ENCODE data around the gene GFY.
A peak's percentile ranks its signal among the peaks of the same experiment; 100 is the strongest.
"Not testable (repeated sequence)": the region's sequence is repeated elsewhere in the genome, so short reads cannot be mapped to it uniquely, and the experiment has no call there.

The GFY gene

DNA sequence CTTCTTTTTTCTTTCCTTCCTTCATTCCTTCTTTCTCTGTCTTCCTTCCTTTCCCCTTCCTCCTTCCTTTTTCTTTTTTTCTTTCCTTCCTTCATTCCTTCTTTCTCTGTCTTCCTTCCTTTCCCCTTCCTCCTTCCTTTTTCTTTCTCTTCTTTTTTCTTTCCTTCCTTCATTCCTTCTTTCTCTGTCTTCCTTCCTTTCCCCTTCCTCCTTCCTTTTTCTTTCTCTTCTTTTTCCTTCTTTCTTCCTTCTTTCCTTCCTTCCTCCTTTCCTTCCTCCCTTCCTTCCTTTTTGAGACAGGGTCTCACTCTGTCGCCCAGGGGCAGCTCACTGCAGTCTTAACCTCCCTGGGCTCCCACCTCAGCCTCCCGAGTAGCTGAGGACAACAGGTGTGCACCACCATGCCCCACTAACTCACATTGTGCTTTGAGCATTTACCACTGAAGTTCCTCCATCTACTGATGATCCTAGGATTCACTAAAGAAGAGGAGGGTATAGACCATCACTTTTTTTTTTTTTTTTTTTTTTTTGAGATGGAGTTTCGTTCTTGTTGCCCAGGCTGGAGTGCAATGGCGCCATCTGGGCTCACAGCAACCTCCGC, 19.0 kb downstream of the GFY start:
- DNase-seq (ENCODE audit: low spot score), result not testable (repeated sequence)

DNA sequence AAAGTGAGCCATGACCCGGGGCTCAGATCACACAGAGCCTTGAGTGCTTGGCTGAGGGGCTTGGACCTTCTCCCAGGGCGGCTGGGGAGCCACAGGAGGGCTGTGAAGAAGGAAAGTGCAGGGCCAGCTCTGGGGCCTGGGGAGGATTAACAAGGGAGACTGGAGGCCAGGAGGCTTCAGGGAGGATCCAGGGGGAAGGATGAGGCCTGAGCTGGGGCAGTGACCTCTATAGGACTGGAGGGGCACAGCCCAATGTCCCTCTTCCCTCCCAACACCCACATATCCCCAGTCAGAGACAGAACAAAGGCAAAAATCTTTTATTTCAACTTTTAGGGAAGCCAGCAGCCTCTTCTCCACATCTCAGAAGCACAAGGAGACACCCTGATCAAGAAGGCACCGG, 20.8 kb downstream of the GFY start:
- DNase-seq (ENCODE audit: low spot score), result no peak

DNA sequence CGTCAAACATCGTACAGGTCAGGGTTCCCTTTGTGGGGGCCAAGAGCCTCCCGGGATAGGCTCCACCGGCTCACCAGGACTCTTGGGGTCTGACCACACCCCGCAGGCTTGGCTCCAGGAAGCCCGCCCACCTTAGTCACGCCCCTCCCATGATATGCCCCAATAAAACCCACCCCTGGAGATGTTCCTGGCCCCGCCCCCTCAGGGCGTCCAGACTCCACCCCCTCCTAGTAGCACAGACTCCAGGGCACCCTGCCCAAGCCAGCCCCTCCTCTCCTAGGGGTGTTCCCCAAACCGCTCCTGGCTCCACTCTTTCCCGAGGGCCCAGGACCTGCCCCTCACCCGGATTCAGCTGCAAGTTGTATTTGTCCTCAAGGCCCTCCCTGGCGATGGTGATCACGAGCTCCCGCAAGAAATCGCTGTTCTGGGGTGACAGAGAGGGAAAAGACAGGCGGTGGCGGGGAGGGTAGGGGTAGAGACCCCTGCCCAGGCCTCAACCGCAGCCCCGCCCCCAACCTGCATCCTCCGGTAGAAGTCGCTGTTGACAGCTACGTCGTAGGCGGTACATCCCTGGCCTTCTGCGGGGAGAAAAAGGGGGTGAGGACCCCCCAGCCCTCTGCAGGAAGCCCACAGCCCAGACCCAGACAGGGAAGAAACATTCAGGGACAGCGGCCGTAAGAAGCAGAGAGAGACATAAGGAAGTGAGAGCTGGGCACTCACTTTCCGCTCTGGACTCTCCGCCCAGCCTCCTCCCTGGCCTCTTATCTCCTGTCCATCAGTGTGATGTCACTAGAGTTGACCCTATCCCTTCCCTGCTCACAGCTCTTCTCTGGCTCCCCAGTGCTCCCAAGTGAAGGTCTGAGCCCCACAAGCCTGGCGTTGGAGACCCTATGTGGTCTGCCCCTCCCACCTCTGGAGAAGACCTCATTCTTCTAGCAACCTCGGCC, 22.6 kb downstream of the GFY start:
- DNase-seq (ENCODE audit: low spot score), result peak; percentile 52

DNA sequence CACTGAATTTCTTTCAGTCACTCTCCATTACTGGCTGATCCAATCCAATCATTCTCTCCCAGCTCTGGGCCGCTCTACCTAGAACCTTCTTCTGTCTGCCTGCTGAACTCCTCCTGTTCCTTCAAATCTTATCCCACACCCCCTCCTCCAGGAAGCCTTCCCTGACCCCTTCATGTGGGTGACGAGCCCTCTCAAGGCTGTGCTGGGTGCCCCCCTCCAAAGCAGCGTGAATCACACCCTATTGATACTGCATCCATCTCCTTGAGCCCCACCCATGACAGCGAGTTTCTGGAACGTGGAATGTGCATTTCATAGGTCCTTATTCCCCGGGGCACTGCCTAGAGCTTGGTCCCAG, 23.2 kb downstream of the GFY start:
- no peak for DNase-seq (ENCODE audit: low spot score)

DNA sequence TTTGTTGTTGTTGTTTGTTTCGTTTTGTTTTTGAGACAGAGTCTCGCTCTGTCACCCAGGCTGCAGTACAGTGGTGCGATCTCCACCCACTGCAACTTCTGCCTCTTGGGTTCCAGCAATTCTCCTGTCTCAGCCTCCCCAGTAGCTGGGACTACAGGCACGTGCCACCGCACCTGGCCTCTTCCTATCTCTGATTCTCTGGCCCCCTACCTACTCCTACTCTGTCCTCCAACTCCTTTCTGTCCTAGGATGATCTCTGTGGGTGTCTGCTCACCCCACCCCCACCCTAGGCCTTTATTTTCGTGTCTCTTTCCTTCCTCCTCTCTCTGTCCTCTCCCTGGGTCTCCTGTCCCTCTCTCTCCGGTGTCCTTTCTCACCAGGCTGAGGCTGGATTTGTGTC, 25.2 kb downstream of the GFY start:
- no peak for DNase-seq (ENCODE audit: low spot score)

DNA sequence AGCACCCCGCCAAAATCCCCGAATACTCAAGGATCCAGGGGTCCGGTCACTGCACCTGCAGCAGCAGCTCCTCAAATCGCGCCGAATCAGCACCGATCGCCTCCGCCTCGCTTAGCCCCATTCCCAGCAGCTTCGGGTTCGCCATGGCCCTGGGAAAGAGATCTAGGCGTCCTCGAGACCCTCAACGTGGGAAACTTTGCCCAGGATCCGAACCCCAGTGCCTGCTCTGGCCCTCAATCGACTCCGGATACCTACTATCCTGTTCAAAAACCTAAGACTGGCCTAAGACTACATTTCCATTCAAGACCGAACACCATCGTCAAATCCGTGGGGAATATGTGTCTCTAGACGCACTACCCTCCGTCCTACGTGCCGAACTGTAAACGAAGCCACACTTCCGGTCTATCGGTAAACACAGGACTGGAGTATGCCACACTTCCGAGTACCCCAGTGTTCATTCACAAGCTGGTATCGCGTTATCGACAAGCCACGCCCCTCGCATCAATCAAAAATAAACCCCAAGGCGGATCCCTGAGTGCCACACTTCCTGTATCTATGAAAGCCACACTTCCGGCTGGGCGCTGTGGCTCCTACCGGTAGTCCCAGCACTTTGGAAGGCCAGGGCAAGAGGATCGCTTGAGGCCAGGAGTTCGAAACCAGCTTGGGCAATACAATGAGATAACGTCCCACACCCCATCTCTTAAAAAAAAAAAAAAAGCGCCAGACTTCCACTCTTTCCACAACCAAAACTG, 26.4 kb downstream of the GFY start, which contains the start of gene PIH1D1:
TSS of gene PIH1D1 (minus strand) at position 385 of the 752 bp plus-strand sequence. CDS start at position 145, 240 bp downstream.
- DNase-seq (ENCODE audit: low spot score), result peak; percentile 100

DNA sequence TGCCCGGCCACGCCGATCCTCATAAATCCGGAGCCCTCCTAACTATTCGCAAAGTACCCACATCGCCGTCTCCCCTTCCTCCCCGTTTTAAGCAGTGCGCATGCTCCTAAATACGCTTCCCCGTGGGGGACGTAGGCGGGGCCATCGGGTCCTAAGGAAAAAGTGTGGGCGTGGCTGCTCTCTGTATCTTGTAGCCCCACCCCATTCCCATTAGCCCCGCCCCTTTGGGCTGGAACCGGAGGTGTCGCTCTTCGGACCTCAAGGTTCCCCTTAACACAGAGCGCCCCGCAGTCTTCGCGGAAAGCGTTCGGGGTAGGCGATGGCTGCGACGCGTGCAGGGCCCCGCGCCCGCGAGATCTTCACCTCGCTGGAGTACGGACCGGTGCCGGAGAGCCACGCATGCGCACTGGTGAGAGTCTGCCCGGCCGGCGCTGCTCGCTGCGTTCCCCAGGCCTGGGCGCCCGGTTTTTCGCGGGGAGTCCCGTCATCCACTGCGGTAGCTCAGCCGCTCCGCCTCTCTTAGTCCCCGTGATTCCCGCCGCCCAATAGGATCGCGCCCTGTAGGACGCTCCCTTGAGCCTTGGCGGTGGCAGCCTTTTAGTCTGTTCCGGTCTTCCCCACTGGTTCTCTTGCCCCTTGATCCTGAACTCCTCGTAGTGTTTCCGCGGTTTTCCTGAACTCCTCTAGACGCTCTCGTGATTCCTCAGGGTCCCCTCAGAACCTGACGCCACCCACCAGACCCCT, 28.0 kb downstream of the GFY start, which contains the start of gene ALDH16A1:
TSS of gene ALDH16A1 (plus strand) at position 213 of the 744 bp plus-strand sequence. CDS start at position 320, 107 bp downstream.
- DNase-seq (ENCODE audit: low spot score), result peak; percentile 99

DNA sequence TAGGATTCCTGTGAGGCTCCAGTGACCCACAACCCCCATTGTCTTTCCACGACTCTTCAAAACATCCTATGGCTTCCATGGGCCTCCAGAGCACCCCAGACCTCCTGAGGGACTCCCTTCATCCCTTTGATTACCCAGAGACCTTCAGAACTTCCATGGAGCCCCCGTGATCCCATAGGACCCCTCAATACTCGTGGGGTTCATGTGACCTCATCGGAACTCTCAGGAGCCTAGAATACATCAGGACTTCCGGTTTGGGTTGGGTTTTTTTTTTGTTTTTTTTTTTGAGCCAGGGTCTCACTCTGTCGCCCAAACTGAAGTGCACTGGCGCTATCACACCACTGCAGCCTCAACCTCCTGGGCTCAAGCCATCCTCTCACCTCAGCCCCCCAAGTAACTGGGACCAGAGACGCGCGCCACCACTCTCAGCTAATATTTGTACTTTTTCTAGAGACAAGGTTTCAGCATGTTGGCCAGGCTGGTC, 28.6 kb downstream of the GFY start:
- DNase-seq (ENCODE audit: low spot score), result no peak

DNA sequence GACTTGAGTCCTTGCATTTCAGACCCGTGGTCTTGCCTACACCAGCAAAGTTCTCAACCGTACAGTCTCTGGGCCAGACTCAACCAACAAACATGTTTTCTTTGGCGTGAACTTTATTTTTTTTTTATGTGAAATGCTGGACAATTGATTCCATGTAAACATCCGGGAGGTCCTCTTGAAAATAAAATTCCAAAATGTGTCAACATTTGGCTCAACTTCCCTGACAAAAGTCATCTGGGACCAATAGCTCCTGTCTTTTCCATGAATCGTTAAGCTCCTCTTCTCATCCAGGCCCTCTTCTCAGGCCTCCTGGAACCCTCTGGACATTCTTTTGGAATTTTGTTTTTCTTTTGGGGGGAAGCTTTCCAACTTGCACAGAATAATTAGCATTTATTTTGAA, 30.6 kb downstream of the GFY start:
- DNase-seq (ENCODE audit: low spot score), result no peak

DNA sequence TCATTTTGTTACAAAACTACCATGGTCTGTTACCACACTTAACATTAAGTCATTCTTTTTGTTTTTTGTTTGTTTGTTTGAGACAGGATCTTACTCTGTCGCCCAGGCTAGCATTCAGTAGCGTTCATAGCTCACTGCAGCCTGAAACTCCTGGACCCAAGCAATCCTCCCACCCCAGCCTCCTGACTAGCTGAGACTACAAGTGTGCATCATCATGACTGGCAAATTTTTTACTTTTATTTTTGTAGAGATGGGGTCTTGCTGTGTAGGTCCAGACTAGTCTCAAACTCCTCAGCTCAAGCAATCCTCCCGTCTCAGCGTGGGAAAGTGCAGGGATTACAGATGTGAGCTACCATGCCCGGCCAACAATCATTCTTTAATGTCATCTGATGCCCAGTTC, 31.1 kb downstream of the GFY start:
- no peak for DNase-seq (ENCODE audit: low spot score)

DNA sequence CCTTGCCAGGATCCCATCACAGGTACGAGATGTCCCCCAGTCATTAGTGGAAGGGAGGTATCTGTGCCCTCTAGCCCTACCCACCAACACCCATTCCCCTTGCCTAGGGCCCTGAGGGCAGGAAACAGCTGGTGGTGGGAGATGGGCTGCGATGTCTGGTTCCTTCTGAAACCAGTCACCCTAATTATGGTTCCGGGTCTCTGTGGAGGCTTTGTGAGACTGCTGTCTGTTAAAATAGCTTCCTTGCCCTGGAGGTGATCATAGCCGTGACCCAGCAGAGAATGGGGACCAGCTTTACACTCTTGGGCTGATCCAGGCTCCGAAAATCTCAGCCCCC, 33.3 kb downstream of the GFY start:
- DNase-seq (ENCODE audit: low spot score), result no peak

DNA sequence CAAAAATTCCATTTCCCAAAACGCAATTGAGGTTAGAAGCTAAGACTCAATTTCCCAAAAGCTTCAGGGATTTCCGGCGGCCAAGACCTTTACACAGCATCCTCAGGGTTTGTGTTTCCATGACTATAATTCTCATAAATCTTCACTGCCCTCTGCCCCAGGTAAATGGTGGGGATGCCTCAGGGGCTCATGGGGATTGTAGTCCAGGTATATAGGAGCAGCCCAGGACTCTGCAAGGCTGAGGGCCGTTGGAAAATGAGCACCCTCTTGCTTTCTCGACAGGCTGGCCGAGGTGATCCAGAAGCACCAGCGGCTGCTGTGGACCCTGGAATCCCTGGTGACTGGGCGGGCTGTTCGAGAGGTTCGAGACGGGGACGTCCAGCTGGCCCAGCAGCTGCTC, 34.2 kb downstream of the GFY start:
- no peak for DNase-seq (ENCODE audit: low spot score)

DNA sequence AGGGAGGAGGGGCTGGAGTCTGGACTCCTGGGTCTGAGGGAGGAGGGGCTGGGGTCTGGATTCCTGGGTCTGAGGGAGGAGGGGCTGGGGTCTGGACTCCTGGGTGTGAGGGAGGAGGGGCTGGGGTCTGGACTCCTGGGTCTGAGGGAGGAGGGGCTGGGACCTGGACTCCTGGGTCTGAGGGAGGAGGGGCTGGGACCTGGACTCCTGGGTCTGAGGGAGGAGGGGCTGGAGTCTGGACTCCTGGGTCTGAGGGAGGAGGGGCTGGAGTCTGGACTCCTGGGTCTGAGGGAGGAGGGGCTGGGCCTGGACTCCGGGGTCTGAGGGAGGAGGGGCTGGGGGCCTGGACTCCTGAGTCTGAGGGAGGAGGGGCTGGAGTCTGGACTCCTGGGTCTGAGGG, 35.9 kb downstream of the GFY start:
- DNase-seq (ENCODE audit: low spot score), result not testable (repeated sequence)

DNA sequence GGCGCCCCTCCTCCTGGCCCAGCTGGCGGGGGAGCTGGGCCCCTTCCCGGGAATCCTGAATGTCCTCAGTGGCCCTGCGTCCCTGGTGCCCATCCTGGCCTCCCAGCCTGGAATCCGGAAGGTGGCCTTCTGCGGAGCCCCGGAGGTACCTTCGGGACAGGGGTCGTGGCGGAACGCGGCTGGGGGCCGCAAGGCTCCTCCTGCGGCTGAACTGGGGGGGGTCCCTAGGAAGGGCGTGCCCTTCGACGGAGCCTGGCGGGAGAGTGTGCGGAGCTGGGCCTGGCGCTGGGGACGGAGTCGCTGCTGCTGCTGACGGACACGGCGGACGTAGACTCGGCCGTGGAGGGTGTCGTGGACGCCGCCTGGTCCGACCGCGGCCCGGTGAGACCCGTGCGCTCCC, 36.5 kb downstream of the GFY start:
- DNase-seq (ENCODE audit: low spot score), result no peak

DNA sequence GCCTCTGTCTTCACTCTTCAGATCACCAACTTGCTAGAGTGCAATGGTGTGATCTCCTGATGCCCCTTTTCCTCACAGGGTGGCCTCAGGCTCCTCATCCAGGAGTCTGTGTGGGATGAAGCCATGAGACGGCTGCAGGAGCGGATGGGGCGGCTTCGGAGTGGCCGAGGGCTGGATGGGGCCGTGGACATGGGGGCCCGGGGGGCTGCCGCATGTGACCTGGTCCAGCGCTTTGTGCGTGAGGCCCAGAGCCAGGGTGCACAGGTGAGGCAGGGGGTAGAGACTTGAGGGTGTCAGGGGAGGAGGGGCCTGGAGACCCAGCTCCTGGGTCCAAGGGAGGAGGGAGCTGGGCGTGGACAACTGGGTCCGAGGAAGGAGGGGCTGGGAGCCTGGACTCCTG, 37.3 kb downstream of the GFY start:
- DNase-seq (ENCODE audit: low spot score), result no peak

DNA sequence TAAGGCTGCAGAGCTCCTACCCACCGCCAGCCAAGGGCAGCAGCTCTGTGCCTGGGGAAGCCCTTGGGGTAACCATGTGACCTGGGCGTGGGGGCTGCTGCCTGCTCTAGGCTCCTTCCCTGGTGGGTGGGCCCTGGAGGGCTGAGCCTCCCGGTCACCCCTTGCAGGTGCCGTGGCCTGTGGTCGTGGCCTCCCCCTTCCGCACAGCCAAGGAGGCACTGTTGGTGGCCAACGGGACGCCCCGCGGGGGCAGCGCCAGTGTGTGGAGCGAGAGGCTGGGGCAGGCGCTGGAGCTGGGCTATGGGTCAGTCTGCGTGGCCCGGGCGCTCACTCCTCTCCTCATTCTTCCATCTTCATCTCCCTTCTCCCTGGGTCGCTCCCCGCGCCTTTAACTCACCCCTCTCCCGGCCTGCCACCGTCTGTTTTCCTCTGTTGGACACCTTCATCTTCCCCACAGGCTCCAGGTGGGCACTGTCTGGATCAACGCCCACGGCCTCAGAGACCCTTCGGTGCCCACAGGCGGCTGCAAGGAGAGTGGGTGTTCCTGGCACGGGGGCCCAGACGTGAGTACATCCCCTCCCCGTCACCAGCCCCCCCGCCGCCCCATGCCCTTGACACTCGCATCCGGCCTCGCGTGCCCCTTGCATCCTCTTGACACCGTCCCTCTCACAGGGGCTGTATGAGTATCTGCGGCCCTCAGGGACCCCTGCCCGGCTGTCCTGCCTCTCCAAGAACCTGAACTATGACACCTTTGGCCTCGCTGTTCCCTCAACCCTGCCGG, 39.0 kb downstream of the GFY start:
- DNase-seq (ENCODE audit: low spot score), result no peak

DNA sequence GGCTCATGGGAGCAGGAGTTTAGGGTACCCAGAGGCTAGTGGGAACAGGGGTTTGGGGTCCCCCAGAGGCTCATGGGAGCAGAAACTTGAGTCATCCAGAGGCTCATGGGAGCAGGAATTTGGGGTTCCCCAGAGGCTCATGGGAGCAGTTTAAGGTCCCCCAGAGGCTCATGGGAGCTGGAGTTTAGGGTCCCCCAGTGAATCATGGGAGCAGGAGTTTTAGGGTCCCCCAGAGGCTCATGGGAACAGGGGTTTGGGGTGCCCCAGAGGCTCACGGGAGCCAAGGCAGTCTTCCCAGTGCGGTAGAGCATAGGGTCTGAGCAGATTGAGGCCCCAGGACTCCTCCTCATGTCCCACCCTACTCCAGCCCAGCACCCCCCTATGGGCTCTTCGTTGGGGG, 40.2 kb downstream of the GFY start:
- DNase-seq (ENCODE audit: low spot score), result no peak

DNA sequence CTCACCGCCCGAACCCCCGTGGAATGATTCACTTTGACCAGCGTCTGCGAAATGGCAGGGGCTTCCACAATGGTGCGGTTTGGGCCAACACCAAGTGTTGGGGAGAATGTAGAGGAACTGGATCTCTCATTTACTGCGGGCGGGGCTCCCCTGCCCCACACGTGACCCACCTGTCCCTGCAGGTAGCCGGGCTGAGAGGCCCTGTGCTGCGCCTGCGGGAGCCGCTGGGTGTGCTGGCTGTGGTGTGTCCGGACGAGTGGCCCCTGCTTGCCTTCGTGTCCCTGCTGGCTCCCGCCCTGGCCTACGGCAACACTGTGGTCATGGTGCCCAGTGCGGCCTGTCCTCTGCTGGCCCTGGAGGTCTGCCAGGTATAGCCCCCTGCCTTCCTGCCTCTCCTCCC, 43.0 kb downstream of the GFY start:
- DNase-seq (ENCODE audit: low spot score), result no peak

DNA sequence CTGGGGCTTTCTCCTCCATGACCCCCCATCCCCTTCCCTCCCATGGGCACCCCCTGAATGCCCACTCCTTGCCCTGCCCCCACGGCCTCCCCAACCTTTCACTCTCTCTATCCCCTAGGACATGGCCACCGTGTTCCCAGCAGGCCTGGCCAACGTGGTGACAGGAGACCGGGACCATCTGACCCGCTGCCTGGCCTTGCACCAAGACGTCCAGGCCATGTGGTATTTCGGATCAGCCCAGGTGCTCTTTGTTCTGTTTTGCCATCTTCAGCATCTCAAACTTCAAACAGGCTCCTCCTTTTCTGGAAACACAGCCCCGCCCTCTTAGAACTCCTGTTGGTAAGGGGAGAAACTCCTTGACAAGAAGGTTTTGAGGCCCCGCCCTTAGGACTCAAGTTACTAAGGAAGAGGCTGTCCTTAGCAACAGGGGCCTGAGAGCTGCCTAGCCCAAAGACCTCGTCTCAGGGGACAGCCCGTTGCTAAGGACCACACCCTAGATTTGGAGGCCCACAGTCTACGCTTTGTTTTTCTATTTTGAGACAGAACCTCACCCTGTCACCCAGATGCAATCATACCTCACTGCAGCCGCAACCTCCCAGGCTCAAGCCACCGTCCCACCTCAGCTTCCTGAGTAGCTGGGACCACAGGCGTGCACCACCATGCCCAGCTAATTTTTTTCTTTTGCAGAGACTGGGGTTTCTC, 43.7 kb downstream of the GFY start:
- peak; percentile 53 for DNase-seq (ENCODE audit: low spot score)

DNA sequence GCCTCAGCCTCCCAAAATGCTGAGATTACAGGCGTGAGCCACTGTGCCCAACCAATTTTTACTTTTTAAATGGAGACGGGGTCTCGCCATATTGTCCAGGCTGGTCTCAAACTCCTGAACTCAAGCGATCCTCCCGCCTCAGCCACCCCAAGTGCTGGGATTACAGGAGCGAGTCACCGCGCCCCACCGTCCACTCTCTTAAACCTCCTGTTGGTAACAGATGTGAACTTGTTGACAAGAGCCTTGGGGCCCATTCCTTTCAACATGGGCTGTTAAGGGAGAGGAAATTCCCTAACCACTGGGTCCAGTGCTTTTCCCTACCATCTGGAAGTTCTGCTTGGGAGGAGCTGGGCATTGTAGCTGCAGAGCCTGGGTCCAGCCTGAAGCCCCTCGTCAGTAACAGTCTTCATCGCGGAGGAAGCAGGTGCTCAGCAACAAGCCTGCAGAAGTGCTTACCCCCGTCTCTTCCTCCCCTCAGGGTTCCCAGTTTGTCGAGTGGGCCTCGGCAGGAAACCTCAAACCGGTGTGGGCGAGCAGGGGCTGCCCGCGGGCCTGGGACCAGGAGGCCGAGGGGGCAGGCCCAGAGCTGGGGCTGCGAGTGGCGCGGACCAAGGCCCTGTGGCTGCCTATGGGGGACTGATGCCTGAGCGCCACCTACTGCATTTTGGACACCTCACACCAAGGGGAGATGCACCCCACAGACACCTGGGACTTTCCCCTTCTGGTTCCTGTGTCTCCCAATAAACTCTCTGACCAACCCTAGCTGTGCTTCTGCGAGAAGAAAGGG, 44.8 kb downstream of the GFY start:
- DNase-seq (ENCODE audit: low spot score), result no peak

Measured in SW480 (cell line).